GM12874 (cell line): ENCODE results near the gene METAP2.

Source experiments
- CTCF ChIP-seq: IDR thresholded peaks from 2 replicates; pipeline ENCODE4 v1.5.1; 2011; ENCODE audit warnings: low read depth, mild to moderate bottlenecking, control low read depth, low read length, moderate library complexity; ENCODE audit not compliant: insufficient read depth

Gene METAP2

DNA sequence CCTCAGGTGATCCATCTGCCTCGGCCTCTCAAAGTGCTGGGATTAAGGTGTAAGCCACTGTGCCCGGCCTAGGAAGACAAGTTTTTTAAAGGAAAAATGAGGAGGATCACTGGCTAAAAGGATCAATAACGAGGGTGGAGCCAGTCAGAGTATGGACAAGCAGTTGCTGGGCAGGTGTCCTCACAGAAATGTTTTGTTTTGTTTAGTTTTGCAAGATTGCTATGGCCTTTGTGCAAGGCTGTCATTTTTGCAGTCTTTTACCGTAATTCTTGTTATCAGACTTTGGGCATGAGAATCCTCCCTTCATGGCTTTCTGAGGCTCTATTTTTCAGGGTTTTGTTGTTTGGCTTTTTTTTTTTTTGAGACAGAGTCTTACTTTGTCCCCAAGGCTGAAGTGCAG lies 11.9 kb upstream of the METAP2 start:
- TF ChIP-seq CTCF: no peak

- TF ChIP-seq CTCF: no peak
These were observed 11.4 kb upstream of the METAP2 start for GRCh38 chr12:95462551-95462950.

DNA sequence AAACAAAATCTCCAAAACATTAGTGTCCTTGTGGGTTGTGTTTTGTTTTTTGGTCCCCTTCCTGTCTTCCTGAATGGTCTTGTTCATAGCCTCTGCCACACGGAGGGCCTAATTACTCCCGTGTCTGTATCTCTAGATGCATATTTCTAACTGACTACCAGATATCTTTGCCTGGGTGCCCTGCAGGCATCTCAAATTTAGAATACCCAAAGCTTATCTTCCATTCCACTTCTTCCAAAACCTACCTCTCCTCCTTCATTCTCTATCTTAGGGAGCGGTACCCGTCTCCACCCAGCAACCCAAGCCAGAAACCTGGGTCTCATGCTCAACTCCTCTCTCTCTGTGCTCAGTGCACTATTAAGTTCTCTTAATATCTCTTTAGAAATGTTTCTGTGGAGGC lies 10.9 kb upstream of the METAP2 start:
- TF ChIP-seq CTCF: no peak

DNA sequence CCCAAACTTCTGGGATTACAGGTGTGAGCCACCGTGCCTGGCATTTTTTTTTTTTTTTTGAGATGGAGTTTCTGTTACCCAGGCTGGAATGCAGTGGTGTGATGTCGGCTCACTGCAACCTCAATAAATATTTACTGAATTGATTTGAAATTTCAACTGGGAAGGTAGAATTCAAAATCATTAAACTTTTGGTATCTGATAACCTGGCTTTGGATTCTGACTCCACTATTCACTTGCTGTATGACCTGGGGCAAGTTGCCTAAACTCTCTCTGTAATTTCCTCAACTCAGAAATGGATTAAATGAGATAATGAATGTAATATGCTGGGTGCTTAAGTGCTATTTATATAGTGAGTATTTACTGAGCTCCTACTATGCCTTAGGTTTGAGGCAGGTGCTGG lies 8.7 kb upstream of the METAP2 start:
- no peak for TF ChIP-seq CTCF

DNA sequence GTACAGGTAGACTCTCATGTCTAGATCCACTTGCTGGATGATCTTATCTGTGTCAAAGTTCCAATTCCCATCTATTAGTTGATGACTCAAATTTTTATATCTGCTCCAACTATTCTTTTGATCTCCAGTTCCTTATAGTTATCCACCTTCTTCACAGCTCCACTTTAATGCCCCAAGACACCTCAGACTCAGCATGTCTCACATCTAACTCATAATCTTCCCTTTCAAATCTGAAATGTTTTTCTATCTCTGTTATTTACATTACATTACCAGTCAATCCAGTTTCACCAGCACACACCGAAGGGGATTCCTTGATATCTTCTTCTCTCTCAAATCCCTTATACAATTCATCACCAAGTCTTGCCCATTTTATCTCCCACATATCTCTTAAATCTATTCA lies 3.7 kb upstream of the METAP2 start:
- TF ChIP-seq CTCF: no peak

DNA sequence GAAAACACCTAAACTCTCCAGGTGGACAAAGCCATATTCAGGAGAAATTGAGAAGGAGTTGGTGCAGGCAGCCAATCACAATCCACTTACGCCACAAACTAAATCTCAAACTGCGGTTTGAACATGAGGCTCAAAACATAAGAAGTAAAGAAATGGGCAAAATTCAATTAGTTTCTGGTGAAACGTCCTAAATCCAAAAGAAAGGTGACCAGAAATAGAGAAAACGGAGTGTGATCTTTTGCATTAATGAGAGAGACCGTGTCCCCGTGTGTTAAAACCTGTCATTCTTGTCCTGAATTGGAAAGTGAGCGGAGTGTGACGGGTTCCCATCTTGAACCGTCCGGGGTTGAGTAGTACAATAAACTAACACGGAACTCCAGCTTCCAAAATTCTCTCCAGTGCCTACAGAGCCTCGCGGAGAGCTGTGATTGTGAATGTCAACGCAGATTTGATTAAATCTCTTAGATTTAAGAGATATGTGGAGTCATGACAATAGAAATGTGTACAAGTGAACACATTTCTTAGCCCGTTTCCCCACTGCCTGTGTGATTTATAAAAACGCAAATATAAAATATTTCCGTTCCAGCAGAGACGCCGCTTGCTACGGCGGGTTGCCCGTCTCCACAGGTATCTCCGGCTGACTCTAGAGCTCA lies 595 bp upstream of the METAP2 start:
- TF ChIP-seq CTCF: no peak

- TF ChIP-seq CTCF: no peak
These were observed 657 bp downstream of the METAP2 start for GRCh38 chr12:95474660-95474958.
